Vagina (tissue), 2 donors: ENCODE measurements around the gene MPP7. TPM values are rescaled to one million over a fixed set of nuclear protein-coding genes. Genes with fewer than 3 reads are reported as not detected.

Experiments used
- DNase-seq, 2 donors: peaks; one replicate each; pipeline ENCODE4 v3.0.0-alpha.2; 2017; ENCODE audit errors: extremely low spot score in 2 of 2
- H3K27ac ChIP-seq: fragments of 200-600 bp; sonication (generic); one replicate; pipeline ENCODE4 v1.5.1; 2019
- H3K27me3 ChIP-seq: fragments of 200-600 bp; sonication (generic); one replicate; pipeline ENCODE4 v1.5.1; 2019
- H3K36me3 ChIP-seq, 2 donors: fragments of 200-600 bp; sonication (generic); one replicate each; pipeline ENCODE4 v1.5.1; 2017 to 2019
- H3K4me1 ChIP-seq: fragments of 200-600 bp; sonication (generic); one replicate; pipeline ENCODE4 v1.5.1; 2019
- H3K4me3 ChIP-seq, 2 donors: fragments of 200-600 bp; sonication (generic); 1 replicate in 1 of 2; 2 replicates in 1 of 2; pipeline ENCODE4 v1.5.1; 2016 to 2019
- H3K9me3 ChIP-seq: fragments of 200-600 bp; sonication (generic); one replicate; pipeline ENCODE4 v1.5.1; 2019
- POLR2A ChIP-seq, 2 donors: fragments of 450-650 bp; IDR thresholded peaks; one replicate each; pipeline ENCODE4 v1.6.1; 2017; ENCODE audit warnings: antibody characterized with exemption in 2 of 2, mild to moderate bottlenecking in 2 of 2, moderate library complexity in 2 of 2
- POLR2AphosphoS5 ChIP-seq, 2 donors: sonication (generic); formaldehyde crosslinking; IDR thresholded peaks; one replicate each; pipeline ENCODE4 v1.9.0; 2017; ENCODE audit warnings: antibody characterized with exemption in 2 of 2, mild to moderate bottlenecking in 2 of 2, low read depth in 1 of 2; ENCODE audit not compliant: insufficient read depth in 1 of 2
- intact Hi-C: fragments of 100-400 bp; cut with DNase I; formaldehyde crosslinking; loops from one replicate; pipeline ENCODE4 v1.15.1; 2023
- total RNA-seq: library from RNA; depleted of rRNA; stranded (reverse); fragments of >200 nt; gene quantifications from one replicate; pipeline ENCODE4 v1.2.3, GENCODE V29; 2016
- TF ChIP-seq, protein P1 (sequence below), 3 experiments: fragments of 450-650 bp in 2 of 3; fragments of 200-600 bp in 1 of 3; sonication (generic) in 1 of 3; IDR thresholded peaks; one replicate each; pipeline ENCODE4 v1.5.1; 2017 to 2019; ENCODE audit warnings: antibody characterized with exemption in 3 of 3, mild to moderate bottlenecking in 2 of 3, moderate library complexity in 2 of 3

MPP7 gene
- total RNA-seq, 1 donor from 2014 or later: 24.8 TPM

- intact Hi-C loops: no loop called here
- H3K4me3 ChIP-seq: no peak overlapping the region
- no peak overlapping the region for H3K27ac ChIP-seq
- TF ChIP-seq POLR2AphosphoS5 (IDR thresholded peaks at IDR 0.05; ENCODE audit: insufficient read depth in 1 of 2, low read depth in 1 of 2) (no peak), POLR2A (IDR thresholded peaks at IDR 0.05) (no peak)
- TF ChIP-seq, protein P1, sequence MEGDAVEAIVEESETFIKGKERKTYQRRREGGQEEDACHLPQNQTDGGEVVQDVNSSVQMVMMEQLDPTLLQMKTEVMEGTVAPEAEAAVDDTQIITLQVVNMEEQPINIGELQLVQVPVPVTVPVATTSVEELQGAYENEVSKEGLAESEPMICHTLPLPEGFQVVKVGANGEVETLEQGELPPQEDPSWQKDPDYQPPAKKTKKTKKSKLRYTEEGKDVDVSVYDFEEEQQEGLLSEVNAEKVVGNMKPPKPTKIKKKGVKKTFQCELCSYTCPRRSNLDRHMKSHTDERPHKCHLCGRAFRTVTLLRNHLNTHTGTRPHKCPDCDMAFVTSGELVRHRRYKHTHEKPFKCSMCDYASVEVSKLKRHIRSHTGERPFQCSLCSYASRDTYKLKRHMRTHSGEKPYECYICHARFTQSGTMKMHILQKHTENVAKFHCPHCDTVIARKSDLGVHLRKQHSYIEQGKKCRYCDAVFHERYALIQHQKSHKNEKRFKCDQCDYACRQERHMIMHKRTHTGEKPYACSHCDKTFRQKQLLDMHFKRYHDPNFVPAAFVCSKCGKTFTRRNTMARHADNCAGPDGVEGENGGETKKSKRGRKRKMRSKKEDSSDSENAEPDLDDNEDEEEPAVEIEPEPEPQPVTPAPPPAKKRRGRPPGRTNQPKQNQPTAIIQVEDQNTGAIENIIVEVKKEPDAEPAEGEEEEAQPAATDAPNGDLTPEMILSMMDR (IDR thresholded peaks at IDR 0.05): no peak
- DNase-seq: no peak
- no peaks in the 10 kb centered on the region for H3K27me3 ChIP-seq
- no peaks in the 10 kb centered on the region for H3K36me3 ChIP-seq
- H3K4me1 ChIP-seq: no peaks in the 10 kb centered on the region
- no peaks in the 10 kb centered on the region for H3K9me3 ChIP-seq
Observed at GRCh38 chr10:28278842-28279241, 24.0 kb downstream of the MPP7 start.

- Histone ChIP-seq H3K9me3 (no peaks in the 10 kb centered on the region), H3K27me3 (no peaks in the 10 kb centered on the region), H3K27ac (no peak overlapping the region), H3K4me1 (no peaks in the 10 kb centered on the region), H3K36me3 (no peaks in the 10 kb centered on the region), H3K4me3 (no peak overlapping the region)
- TF ChIP-seq, protein P1 (IDR thresholded peaks at IDR 0.05): no peak
- no peak for TF ChIP-seq POLR2AphosphoS5 (IDR thresholded peaks at IDR 0.05; ENCODE audit: insufficient read depth in 1 of 2, low read depth in 1 of 2)
- TF ChIP-seq POLR2A (IDR thresholded peaks at IDR 0.05): no peak
- intact Hi-C loops: no loop called here
- DNase-seq: no peak
Observed at GRCh38 chr10:28276384-28276783, 26.5 kb downstream of the MPP7 start.

DNA sequence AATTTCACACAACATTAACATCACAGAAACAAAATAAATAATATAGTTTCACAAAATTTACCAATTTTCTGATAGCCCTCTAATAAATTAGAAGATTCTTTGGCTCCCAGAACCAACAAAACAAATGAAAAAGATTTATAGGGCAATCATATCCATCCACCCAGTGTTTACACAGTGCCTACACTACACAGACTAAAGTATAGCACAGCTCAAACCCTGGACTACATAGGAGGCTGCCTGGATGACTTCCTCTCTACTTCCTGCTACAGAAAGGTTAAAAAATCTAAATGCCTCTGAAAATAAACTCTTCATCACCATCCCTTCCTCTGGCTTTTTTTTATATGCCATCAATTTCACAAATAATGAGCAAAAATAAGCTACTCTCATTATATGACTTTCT lies 28.4 kb downstream of the MPP7 start:
- no peak overlapping the region for H3K27ac ChIP-seq
- no peaks in the 10 kb centered on the region for H3K4me1 ChIP-seq
- H3K4me3 ChIP-seq: no peak overlapping the region
- H3K9me3 ChIP-seq: no peaks in the 10 kb centered on the region
- intact Hi-C loops: no loop called here
- DNase-seq: no peak
- no peaks in the 10 kb centered on the region for H3K27me3 ChIP-seq
- H3K36me3 ChIP-seq: no peaks in the 10 kb centered on the region
- TF ChIP-seq POLR2AphosphoS5 (IDR thresholded peaks at IDR 0.05; ENCODE audit: insufficient read depth in 1 of 2, low read depth in 1 of 2): no peak
- no peak for TF ChIP-seq POLR2A (IDR thresholded peaks at IDR 0.05)
- TF ChIP-seq, protein P1 (IDR thresholded peaks at IDR 0.05): no peak

GRCh38 chr10:28273343-28273742 lies 29.5 kb downstream of the MPP7 start:
- H3K27ac ChIP-seq: no peak overlapping the region
- no peaks in the 10 kb centered on the region for H3K9me3 ChIP-seq
- H3K36me3 ChIP-seq: no peaks in the 10 kb centered on the region
- no peak overlapping the region for H3K4me3 ChIP-seq
- H3K27me3 ChIP-seq: no peaks in the 10 kb centered on the region
- no peak for DNase-seq
- H3K4me1 ChIP-seq: no peaks in the 10 kb centered on the region
- intact Hi-C loops: no loop called here
- TF ChIP-seq, protein P1 (IDR thresholded peaks at IDR 0.05): no peak
- TF ChIP-seq POLR2A (IDR thresholded peaks at IDR 0.05): no peak
- no peak for TF ChIP-seq POLR2AphosphoS5 (IDR thresholded peaks at IDR 0.05; ENCODE audit: insufficient read depth in 1 of 2, low read depth in 1 of 2)

DNA sequence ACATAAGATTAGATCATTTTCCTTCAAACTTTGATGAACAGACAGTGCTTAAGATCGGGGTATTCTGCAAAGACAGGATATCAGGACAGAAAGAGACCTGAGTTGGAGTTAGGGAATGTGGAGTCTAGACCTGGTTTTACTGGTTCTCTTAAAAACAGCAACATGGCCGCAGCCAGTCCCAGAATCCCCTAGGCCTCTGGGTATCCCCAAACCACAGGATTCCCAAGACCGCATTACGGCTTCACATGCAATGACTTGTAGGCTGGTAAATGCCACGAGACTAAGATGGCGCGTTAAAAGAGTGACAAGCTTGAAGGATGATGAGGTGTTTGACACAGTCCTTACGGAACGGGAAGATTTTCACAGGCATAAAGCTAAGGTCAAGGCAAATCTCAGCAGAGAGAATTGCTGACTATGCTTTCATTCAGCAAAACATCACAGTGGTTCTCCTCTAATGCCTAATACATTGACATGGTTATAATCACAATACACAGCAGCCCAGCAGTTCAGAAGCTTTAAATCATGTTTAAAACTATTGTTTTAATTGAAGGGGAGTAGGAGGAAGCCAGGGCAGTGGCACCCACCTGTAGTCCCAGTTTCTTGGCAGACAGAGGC lies 32.9 kb downstream of the MPP7 start:
- H3K36me3 ChIP-seq: no peaks in the 10 kb centered on the region
- no peak for TF ChIP-seq POLR2A (IDR thresholded peaks at IDR 0.05)
- no peak for TF ChIP-seq POLR2AphosphoS5 (IDR thresholded peaks at IDR 0.05; ENCODE audit: insufficient read depth in 1 of 2, low read depth in 1 of 2)
- TF ChIP-seq, protein P1 (IDR thresholded peaks at IDR 0.05): no peak
- no peak overlapping the region for H3K27ac ChIP-seq
- H3K4me1 ChIP-seq: no peaks in the 10 kb centered on the region
- intact Hi-C loops: no loop called here
- no peak for DNase-seq
- no peak overlapping the region for H3K4me3 ChIP-seq
- no peaks in the 10 kb centered on the region for H3K9me3 ChIP-seq
- H3K27me3 ChIP-seq: no peaks in the 10 kb centered on the region
